Measurements from ENCODE around the gene ATP1A2. TPM values are rescaled to one million over a fixed set of nuclear protein-coding genes. Genes with fewer than 3 reads are reported as not detected.

ATP1A2 gene
- total and polyA plus RNA-seq, 2 of the 8 experiments (the other 6 are each of a cell fraction or from before 2014, with no cell fraction given), result 39.7 to 40.8 TPM

- no peak overlapping the region for H3K4me2 ChIP-seq (ENCODE audit: insufficient read depth in 1 of 2, low read depth in 2 of 2, low read length in 2 of 2)
- no peak overlapping the region for H2BK20ac ChIP-seq (ENCODE audit: low read length)
- FAIRE-seq, result no peak
- no peak overlapping the region for H2BK15ac ChIP-seq (ENCODE audit: low read length)
- no peak overlapping the region for H3K27ac ChIP-seq (ENCODE audit: low read depth, low read length)
- H2AFZ ChIP-seq (ENCODE audit: low read length), result no peak overlapping the region
- H3K4me3 ChIP-seq (ENCODE audit: extremely low read depth in 1 of 4, insufficient read depth in 2 of 4, low read depth in 3 of 4, low read length in 4 of 4), result no peak overlapping the region
- ChIA-PET POLR2A (ENCODE audit: partially characterized antibody) (interaction anchor here (1.0 kb wide), 1 partner anchor 59 kb away, joined by 3 read pairs; no protein-coding TSS in a partner anchor), CTCF (ENCODE audit: partially characterized antibody) (interaction anchor here (0.8 to 7.5 kb wide), 8 partner anchors 13 to 102 kb away, joined by 3 to 49 read pairs (median 4); no protein-coding TSS in a partner anchor)
- H3K79me1 ChIP-seq (ENCODE audit: low read depth, low read length), result no peaks in the 10 kb centered on the region
- no peak overlapping the region for H2AK5ac ChIP-seq (ENCODE audit: low read depth, low read length)
- H2BK12ac ChIP-seq (ENCODE audit: low read depth, low read length), result no peak overlapping the region
- H3K79me2 ChIP-seq (ENCODE audit: control insufficient read depth in 1 of 2, insufficient read depth in 2 of 2, low read length in 2 of 2), result no peaks in the 10 kb centered on the region
- H4K5ac ChIP-seq (ENCODE audit: insufficient read length, low read depth, low read length), result no peak overlapping the region
- H2BK5ac ChIP-seq (ENCODE audit: low read depth, low read length), result no peak overlapping the region
- no peak overlapping the region for H4K91ac ChIP-seq (replicated peaks; ENCODE audit: insufficient read length, low read length)
- H3K9ac ChIP-seq (replicated peaks in 1 of 4; ENCODE audit: extremely low read depth in 1 of 4, low read depth in 3 of 4, low read length in 3 of 4), result no peak overlapping the region
- H3K4me1 ChIP-seq (replicated peaks in 1 of 4; ENCODE audit: control insufficient read depth in 3 of 4, insufficient read depth in 4 of 4, low read length in 3 of 4), result 0 out of 7 replicates have a peak, but pooled peaks cover 0 to 2% (median 0%) of the 10 kb centered on the region in 4 experiments
- H3K56ac ChIP-seq (replicated peaks; ENCODE audit: insufficient read length, low read depth, low read length), result no peak overlapping the region
- WGBS, 2 experiments (ENCODE audit: extremely low coverage in 1 of 2, insufficient coverage in 1 of 2, insufficient read length in 1 of 2, insufficient replicate concordance in 2 of 2, low coverage in 1 of 2, low lambda C conversion rate in 2 of 2, missing lambda C conversion rate in 1 of 2), result 88% methylated on average over 2 of the region's 2 CpGs; no CpG with 5 or more reads in 1 of the 2 experiments
- DNase-seq (ENCODE audit: low read depth in 1 of 2, low spot score in 2 of 2), result no peak
- no peaks in the 10 kb centered on the region for H4K20me1 ChIP-seq (replicated peaks in 1 of 2; ENCODE audit: control insufficient read depth in 1 of 2, insufficient read depth in 2 of 2, low read length in 2 of 2)
- H2BK120ac ChIP-seq (replicated peaks; ENCODE audit: low read depth, low read length), result no peak overlapping the region
- H3K14ac ChIP-seq (ENCODE audit: insufficient read length), result no peak overlapping the region
- H3K36me3 ChIP-seq (ENCODE audit: control insufficient read depth in 2 of 4, insufficient read depth in 4 of 4, low read length in 3 of 4), result no peaks in the 10 kb centered on the region
- no peaks in the 10 kb centered on the region for H3K9me3 ChIP-seq (ENCODE audit: insufficient read depth in 2 of 2, low read depth in 1 of 2, low read length in 1 of 2)
- no peaks in the 10 kb centered on the region; the same call in 1 of the 2 replicates for H3K23me2 ChIP-seq (ENCODE audit: low read depth, low read length)
- no peak overlapping the region for H3K18ac ChIP-seq (ENCODE audit: extremely low read depth, low read length)
- no peaks in the 10 kb centered on the region; a peak in 1 of 7 replicates for H3K27me3 ChIP-seq (replicated peaks in 1 of 4; ENCODE audit: control insufficient read depth in 3 of 4, extremely low read depth in 1 of 4, insufficient read depth in 3 of 4, low read length in 3 of 4)
- H3K23ac ChIP-seq (ENCODE audit: insufficient read length), result no peak overlapping the region
- no peak overlapping the region for H3K4ac ChIP-seq (replicated peaks; ENCODE audit: insufficient read length, low read depth, low read length)
- no peak overlapping the region for H4K8ac ChIP-seq (ENCODE audit: extremely low read depth, insufficient read depth, low read length)
- no peak for TF ChIP-seq FOSL1 (IDR thresholded peaks at IDR 0.05; ENCODE audit: insufficient read depth, low read depth, low read length)
- TF ChIP-seq SRF (IDR thresholded peaks at IDR 0.05; ENCODE audit: low read depth, low read length), result no peak
- TF ChIP-seq SP4 (IDR thresholded peaks at IDR 0.05; ENCODE audit: low read length), result no peak
- TF ChIP-seq RBBP5 (IDR thresholded peaks at IDR 0.05; ENCODE audit: borderline replicate concordance, low read depth, low read length), result no peak
- TF ChIP-seq POLR2A (IDR thresholded peaks at IDR 0.05; ENCODE audit: control extremely low read depth in 1 of 2, low read depth in 2 of 2, low read length in 2 of 2), result no peak
- TF ChIP-seq SP1 (IDR thresholded peaks at IDR 0.05; ENCODE audit: low read depth, low read length), result no peak
- TF ChIP-seq ASH2L (IDR thresholded peaks at IDR 0.05; ENCODE audit: low read length), result no peak
- no peak for TF ChIP-seq BACH1 (IDR thresholded peaks at IDR 0.05; ENCODE audit: low read length)
- TF ChIP-seq POU5F1 (IDR thresholded peaks at IDR 0.05; ENCODE audit: low read depth, low read length), result no peak
- TF ChIP-seq ZNF274 (IDR thresholded peaks at IDR 0.05; ENCODE audit: borderline replicate concordance, extremely low read depth, low read length), result no peak
- TF ChIP-seq SAP30 (IDR thresholded peaks at IDR 0.05; ENCODE audit: insufficient read depth, insufficient replicate concordance, low read length), result no peak
- no peak for TF ChIP-seq NANOG (IDR thresholded peaks at IDR 0.05; ENCODE audit: insufficient read depth, low read depth, low read length, poor library complexity, severe bottlenecking)
- TF ChIP-seq CHD2 (IDR thresholded peaks at IDR 0.05; ENCODE audit: low read length), result no peak
Observed at GRCh38 chr1:160149716-160150115, 34.2 kb downstream of the ATP1A2 start.
